GM23338 (cell line): Measurements from ENCODE around the gene DIPK1A. TPM values are rescaled to one million over a fixed set of nuclear protein-coding genes. Genes with fewer than 3 reads are reported as not detected.
A peak's percentile ranks its signal among the peaks of the same experiment; 100 is the strongest.
"Not testable (repeated sequence)": the region's sequence is repeated elsewhere in the genome, so short reads cannot be mapped to it uniquely, and the experiment has no call there.

Experiments used
- ATAC-seq: fragments of 200-7000 bp; cut with Tn5 transposase; 3 replicates; pipeline ENCODE4 v1.9.1; 2020
- DNase-seq: peaks from one replicate; pipeline ENCODE4 v3.0.0-alpha.2; 2015; ENCODE audit warnings: low spot score
- H2AFZ ChIP-seq: fragments of 200-600 bp; sonication (generic); 2 replicates; pipeline ENCODE4 v1.8.0; 2016; ENCODE audit warnings: antibody characterized with exemption, mild to moderate bottlenecking, moderate library complexity
- H3F3A ChIP-seq: fragments of 200-600 bp; sonication (generic); replicated peaks from 2 replicates; pipeline ENCODE4 v1.8.0; 2017; ENCODE audit warnings: antibody characterized with exemption, mixed run types, low read depth
- H3K27ac ChIP-seq: fragments of 200-600 bp; sonication (generic); 2 replicates; pipeline ENCODE4 v1.6.1; 2016; ENCODE audit warnings: low read depth
- H3K27me3 ChIP-seq: fragments of 200-600 bp; sonication (generic); 2 replicates; pipeline ENCODE4 v1.8.0; 2016; ENCODE audit warnings: mild to moderate bottlenecking, mixed run types, moderate library complexity; ENCODE audit not compliant: insufficient read depth
- H3K36me3 ChIP-seq: fragments of 200-600 bp; sonication (generic); 2 replicates; pipeline ENCODE4 v1.8.0; 2016; ENCODE audit warnings: mild to moderate bottlenecking; ENCODE audit not compliant: insufficient read depth
- H3K4me1 ChIP-seq: fragments of 200-600 bp; sonication (generic); 2 replicates; pipeline ENCODE4 v1.8.0; 2016; ENCODE audit warnings: mild to moderate bottlenecking, moderate library complexity; ENCODE audit not compliant: insufficient read depth
- H3K4me2 ChIP-seq: fragments of 200-600 bp; sonication (generic); 2 replicates; pipeline ENCODE4 v1.7.1; 2017; ENCODE audit warnings: mixed run types
- H3K4me3 ChIP-seq: fragments of 200-600 bp; sonication (generic); 2 replicates; pipeline ENCODE4 v1.6.1; 2016; ENCODE audit warnings: mixed run types
- H3K79me2 ChIP-seq: fragments of 200-600 bp; sonication (generic); replicated peaks from 2 replicates; pipeline ENCODE4 v1.8.0; 2017; ENCODE audit warnings: mild to moderate bottlenecking; ENCODE audit not compliant: insufficient read depth
- H3K9me2 ChIP-seq: fragments of 200-600 bp; sonication (generic); 2 replicates; pipeline ENCODE4 v1.8.0; 2017; ENCODE audit not compliant: insufficient read depth
- H4K20me1 ChIP-seq: fragments of 200-600 bp; sonication (generic); replicated peaks from 2 replicates; pipeline ENCODE4 v1.8.0; 2017; ENCODE audit warnings: mild to moderate bottlenecking; ENCODE audit not compliant: insufficient read depth
- H3K27ac Mint-ChIP-seq: 2 replicates; pipeline ENCODE4 v1.8.0; 2020; ENCODE audit warnings: inconsistent platforms, mild to moderate bottlenecking, moderate library complexity, mixed read lengths
- H3K27me3 Mint-ChIP-seq: 3 replicates; pipeline ENCODE4 v1.8.0; 2022; ENCODE audit warnings: low read depth, mild to moderate bottlenecking, moderate library complexity, mixed read lengths, inconsistent platforms; ENCODE audit not compliant: insufficient read depth, poor library complexity
- H3K36me3 Mint-ChIP-seq: 3 replicates; pipeline ENCODE4 v1.8.0; 2021; ENCODE audit warnings: low read depth, mild to moderate bottlenecking, inconsistent platforms, moderate library complexity, mixed read lengths
- H3K4me1 Mint-ChIP-seq: 3 replicates; pipeline ENCODE4 v1.8.0; 2020; ENCODE audit warnings: mild to moderate bottlenecking, inconsistent platforms, mixed read lengths
- H3K4me3 Mint-ChIP-seq: 3 replicates; pipeline ENCODE4 v1.8.0; 2021; ENCODE audit warnings: moderate library complexity, mild to moderate bottlenecking, inconsistent platforms, mixed read lengths
- H3K9me3 Mint-ChIP-seq: 3 replicates; pipeline ENCODE4 v1.8.0; 2020; ENCODE audit warnings: moderate library complexity, mild to moderate bottlenecking, inconsistent platforms, mixed read lengths
- CREB1 ChIP-seq: fragments of 250-450 bp; sonication (Bioruptor Pico); IDR thresholded peaks from 2 replicates; pipeline ENCODE4 v1.5.0; 2020; ENCODE audit warnings: low read depth, mild to moderate bottlenecking, moderate library complexity
- CTCF ChIP-seq, 2 experiments: fragments of 200-600 bp in 1 of 2; sonication (generic) in 1 of 2; conservative IDR thresholded peaks; 2 replicates each; pipeline versions ENCODE4 v1.5.1 to v1.6.1; 2016 to 2017; ENCODE audit warnings: antibody characterized with exemption in 2 of 2, low read depth in 2 of 2, mild to moderate bottlenecking in 2 of 2, moderate library complexity in 1 of 2
- EZH2 ChIP-seq: fragments of 200-600 bp; sonication (generic); IDR thresholded peaks from one replicate; pipeline ENCODE4 v1.8.0; 2017; ENCODE audit warnings: antibody characterized with exemption, mild to moderate bottlenecking, low read depth; ENCODE audit not compliant: unreplicated experiment
- EZH2phosphoT487 ChIP-seq: fragments of 200-600 bp; sonication (generic); IDR thresholded peaks from one replicate; pipeline ENCODE4 v1.8.1; 2018; ENCODE audit warnings: antibody characterized with exemption; ENCODE audit not compliant: unreplicated experiment
- JUNB ChIP-seq: IDR thresholded peaks from one replicate; pipeline ENCODE4 v1.6.1; 2016; ENCODE audit warnings: antibody characterized with exemption; ENCODE audit not compliant: unreplicated experiment
- NANOG ChIP-seq: IDR thresholded peaks from 2 replicates; pipeline ENCODE4 v1.6.1; 2016; ENCODE audit warnings: antibody characterized with exemption, borderline replicate concordance
- POLR2AphosphoS5 ChIP-seq: IDR thresholded peaks from 2 replicates; pipeline ENCODE4 v1.6.1; 2016; ENCODE audit warnings: antibody characterized with exemption, low read depth
- REST ChIP-seq: IDR thresholded peaks from one replicate; pipeline ENCODE4 v1.6.1; 2018; ENCODE audit warnings: antibody characterized with exemption; ENCODE audit not compliant: unreplicated experiment
- STAT1 ChIP-seq: IDR thresholded peaks from one replicate; pipeline ENCODE4 v1.6.1; 2016; ENCODE audit warnings: antibody characterized with exemption; ENCODE audit not compliant: unreplicated experiment
- ZNF114 ChIP-seq: fragments of 250-450 bp; sonication (Bioruptor Pico); IDR thresholded peaks from 2 replicates; pipeline ENCODE4 v1.5.0; 2020; ENCODE audit warnings: mild to moderate bottlenecking, moderate library complexity
- ZNF331 ChIP-seq: fragments of 250-450 bp; sonication (Bioruptor Pico); IDR thresholded peaks from 2 replicates; pipeline ENCODE4 v1.5.0; 2020; ENCODE audit warnings: low read depth, mild to moderate bottlenecking, moderate library complexity
- polyA plus RNA-seq: library from polyadenylated mRNA; unstranded; fragments of >200 nt; fragmentation: Nextera tagmentation; extraction: Ambion mirVana; gene quantifications from 2 replicates; pipeline ENCODE4 v1.2.1, GENCODE V29; 2016
- total RNA-seq: library from RNA; depleted of rRNA; stranded (reverse); fragments of >200 nt; shearing (Covaris generic); gene quantifications from 2 replicates; pipeline ENCODE4 v1.2.3, GENCODE V29; 2014

The DIPK1A gene
- total and polyA plus RNA-seq, 2 experiments from 2014 or later: 4.8 to 6.1 TPM

- Histone ChIP-seq H3K9me2 (no peaks in the 10 kb centered on the region), H3K4me3 (no peak overlapping the region), H2AFZ (no peak overlapping the region), H3K36me3 (no peaks in the 10 kb centered on the region), H3K4me2 (no peak overlapping the region), H3K4me1 (no peaks in the 10 kb centered on the region), H3K79me2 (no peaks in the 10 kb centered on the region), H4K20me1 (no peaks in the 10 kb centered on the region), H3K27ac (no peak overlapping the region), H3K27me3 (no peaks in the 10 kb centered on the region), H3F3A (no peaks in the 10 kb centered on the region)
- Mint-ChIP-seq H3K9me3 (peaks cover 7% of the 10 kb centered on the region; the same call in 2 of the 3 replicates), H3K4me1 (no peaks in the 10 kb centered on the region), H3K36me3 (no peaks in the 10 kb centered on the region), H3K4me3 (no peak overlapping the region), H3K27ac (no peak overlapping the region), H3K27me3 (peaks cover 2% of the 10 kb centered on the region)
- DNase-seq (peak; percentile 29), ATAC-seq (peak; percentile 81)
- no peak for TF ChIP-seq CREB1 (CRISPR knock-in tag)
- no peak for TF ChIP-seq JUNB
- no peak for TF ChIP-seq NANOG
- TF ChIP-seq POLR2AphosphoS5: no peak
- TF ChIP-seq CTCF (conservative IDR thresholded peaks at IDR 0.05; ENCODE audit: low read depth in 2 of 2): peak; percentile 22 to 42; a peak in 3 of 4 replicates
- TF ChIP-seq EZH2: no peak
- no peak for TF ChIP-seq REST
These were observed 60.7 kb downstream of the DIPK1A start for GRCh38 chr1:92900539-92900938.

- Histone ChIP-seq H3K4me3 (no peak overlapping the region), H3K79me2 (no peaks in the 10 kb centered on the region), H3K4me2 (no peak overlapping the region), H3K9me2 (no peaks in the 10 kb centered on the region), H4K20me1 (no peaks in the 10 kb centered on the region), H2AFZ (no peak overlapping the region), H3K27me3 (no peaks in the 10 kb centered on the region), H3K36me3 (no peaks in the 10 kb centered on the region), H3K27ac (no peak overlapping the region), H3K4me1 (no peaks in the 10 kb centered on the region), H3F3A (no peaks in the 10 kb centered on the region)
- Mint-ChIP-seq H3K36me3 (no peaks in the 10 kb centered on the region), H3K9me3 (peaks cover 7% of the 10 kb centered on the region; the same call in 2 of the 3 replicates), H3K27me3 (peaks cover 2% of the 10 kb centered on the region), H3K4me1 (no peaks in the 10 kb centered on the region), H3K27ac (no peak overlapping the region), H3K4me3 (no peak overlapping the region)
- TF ChIP-seq STAT1 (no peak), ZNF331 (no peak), REST (no peak), NANOG (no peak), ZNF114 (CRISPR knock-in tag) (no peak), EZH2phosphoT487 (no peak), POLR2AphosphoS5 (no peak), JUNB (no peak)
- ATAC-seq (no peak), DNase-seq (no peak)
These were observed 61.5 kb downstream of the DIPK1A start for GRCh38 chr1:92899780-92900179.

GRCh38 chr1:92898053-92898452 is 63.2 kb downstream of the DIPK1A start:
- not testable (repeated sequence) for H2AFZ ChIP-seq, H3K4me3 ChIP-seq, H4K20me1 ChIP-seq, H3K36me3 Mint-ChIP-seq, H3K27me3 Mint-ChIP-seq, H3K79me2 ChIP-seq, H3K4me3 Mint-ChIP-seq, H3K36me3 ChIP-seq, DNase-seq, H3K4me2 ChIP-seq, ATAC-seq, H3F3A ChIP-seq, H3K4me1 Mint-ChIP-seq, H3K27ac Mint-ChIP-seq, H3K4me1 ChIP-seq, H3K9me2 ChIP-seq, H3K9me3 Mint-ChIP-seq, H3K27ac ChIP-seq, H3K27me3 ChIP-seq
